ENCODE measurements around the gene FOXRED2. TPM values are rescaled to one million over a fixed set of nuclear protein-coding genes. Genes with fewer than 3 reads are reported as not detected.

Gene FOXRED2
- total and polyA plus RNA-seq, 2 donors (not counting 1 experiment from before 2014, with no cell fraction given), result 0.86 to 7.4 TPM

DNA sequence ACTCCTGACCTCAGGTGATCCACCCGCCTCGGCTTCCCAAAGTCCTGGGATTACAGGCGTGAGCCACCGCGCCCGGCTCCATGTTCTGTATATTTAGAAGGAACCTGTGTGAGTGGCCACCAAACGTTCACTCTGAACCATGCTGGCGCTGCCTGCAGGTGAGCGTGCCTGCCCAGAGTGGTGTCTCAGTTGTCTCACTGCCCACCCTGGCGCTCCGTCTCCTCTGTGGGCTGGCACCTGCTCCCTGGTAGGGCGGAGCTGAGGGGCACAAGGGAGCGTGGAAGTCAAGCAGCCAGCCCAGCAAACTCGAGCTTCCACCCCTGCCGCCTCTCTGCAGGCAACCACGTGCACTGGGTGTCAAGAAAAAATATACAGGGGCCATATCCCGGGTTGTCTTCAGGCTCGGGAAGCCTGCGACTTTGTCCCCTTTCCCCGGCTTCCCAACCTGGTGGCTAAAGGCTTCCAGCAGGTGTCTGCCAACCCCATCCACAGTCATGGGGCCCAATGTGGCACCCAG is 42.1 kb downstream of the FOXRED2 start:
- peaks cover 16% of the 10 kb centered on the region for H3K79me2 ChIP-seq (ENCODE audit: control insufficient read depth, insufficient read depth, low read length)
- H3K4me3 ChIP-seq (ENCODE audit: control extremely low read depth in 1 of 5, extremely low read depth in 1 of 5, insufficient read depth in 1 of 5, low read depth in 2 of 5, low read length in 4 of 5), result no peak overlapping the region
- H3K27me3 ChIP-seq (replicated peaks in 1 of 4; ENCODE audit: control extremely low read depth in 1 of 4, control insufficient read depth in 3 of 4, insufficient read depth in 4 of 4, low read length in 3 of 4), result no peaks in the 10 kb centered on the region
- H3K36me3 ChIP-seq (replicated peaks in 1 of 2; ENCODE audit: control extremely low read depth in 1 of 2, control insufficient read depth in 1 of 2, extremely low read depth in 1 of 2, insufficient read depth in 2 of 2, low read length in 1 of 2), result peaks cover 4 to 13% of the 10 kb centered on the region in 2 experiments
- no peak overlapping the region for H3K4me2 ChIP-seq (replicated peaks; ENCODE audit: low read depth, low read length, poor library complexity, severe bottlenecking)
- H3K4me1 ChIP-seq (ENCODE audit: control insufficient read depth in 2 of 2, insufficient read depth in 2 of 2, low read length in 2 of 2), result peaks cover 3 to 9% of the 10 kb centered on the region in 2 donors
- Mint-ChIP-seq H3K4me1 (peaks cover 7% of the 10 kb centered on the region), H3K9me3 (ENCODE audit: insufficient read depth) (no peaks in the 10 kb centered on the region), H3K27ac (no peak overlapping the region), H3K4me3 (no peak overlapping the region), H3K27me3 (no peaks in the 10 kb centered on the region)
- WGBS (ENCODE audit: insufficient coverage), result 78% methylated on average over 19 of the region's 20 CpGs
- no peaks in the 10 kb centered on the region for H4K20me1 ChIP-seq (ENCODE audit: control insufficient read depth, insufficient read depth, low read length, poor library complexity, severe bottlenecking)
- ChIA-PET CTCF (interaction anchor here (0.7 to 1.2 kb wide), 3 partner anchors 9 to 165 kb away, joined by 3 read pairs; no protein-coding TSS in a partner anchor), POLR2A (no interaction called here)
- H3K27ac ChIP-seq (ENCODE audit: low read length in 2 of 2), result no peak overlapping the region
- TF ChIP-seq EZH2 (IDR thresholded peaks at IDR 0.05; ENCODE audit: borderline replicate concordance, insufficient read depth, low read depth, low read length, poor library complexity, severe bottlenecking), result no peak
- TF ChIP-seq, protein P1, sequence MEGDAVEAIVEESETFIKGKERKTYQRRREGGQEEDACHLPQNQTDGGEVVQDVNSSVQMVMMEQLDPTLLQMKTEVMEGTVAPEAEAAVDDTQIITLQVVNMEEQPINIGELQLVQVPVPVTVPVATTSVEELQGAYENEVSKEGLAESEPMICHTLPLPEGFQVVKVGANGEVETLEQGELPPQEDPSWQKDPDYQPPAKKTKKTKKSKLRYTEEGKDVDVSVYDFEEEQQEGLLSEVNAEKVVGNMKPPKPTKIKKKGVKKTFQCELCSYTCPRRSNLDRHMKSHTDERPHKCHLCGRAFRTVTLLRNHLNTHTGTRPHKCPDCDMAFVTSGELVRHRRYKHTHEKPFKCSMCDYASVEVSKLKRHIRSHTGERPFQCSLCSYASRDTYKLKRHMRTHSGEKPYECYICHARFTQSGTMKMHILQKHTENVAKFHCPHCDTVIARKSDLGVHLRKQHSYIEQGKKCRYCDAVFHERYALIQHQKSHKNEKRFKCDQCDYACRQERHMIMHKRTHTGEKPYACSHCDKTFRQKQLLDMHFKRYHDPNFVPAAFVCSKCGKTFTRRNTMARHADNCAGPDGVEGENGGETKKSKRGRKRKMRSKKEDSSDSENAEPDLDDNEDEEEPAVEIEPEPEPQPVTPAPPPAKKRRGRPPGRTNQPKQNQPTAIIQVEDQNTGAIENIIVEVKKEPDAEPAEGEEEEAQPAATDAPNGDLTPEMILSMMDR (IDR thresholded peaks at IDR 0.05), result no peak
- ATAC-seq (ENCODE audit: low read depth) (no peak), DNase-seq (no peak)
- H3K9me3 ChIP-seq (ENCODE audit: control extremely low read depth in 1 of 3, control insufficient read depth in 2 of 3, insufficient read depth in 1 of 3, low read length in 2 of 3), result no peaks in the 10 kb centered on the region
- intact Hi-C loops (cut with micrococcal nuclease), result no loop called here
- H3K9ac ChIP-seq (ENCODE audit: low read length), result no peak overlapping the region
- H2AFZ ChIP-seq (ENCODE audit: insufficient read depth, low read depth, low read length, poor library complexity, severe bottlenecking), result no peak overlapping the region

DNA sequence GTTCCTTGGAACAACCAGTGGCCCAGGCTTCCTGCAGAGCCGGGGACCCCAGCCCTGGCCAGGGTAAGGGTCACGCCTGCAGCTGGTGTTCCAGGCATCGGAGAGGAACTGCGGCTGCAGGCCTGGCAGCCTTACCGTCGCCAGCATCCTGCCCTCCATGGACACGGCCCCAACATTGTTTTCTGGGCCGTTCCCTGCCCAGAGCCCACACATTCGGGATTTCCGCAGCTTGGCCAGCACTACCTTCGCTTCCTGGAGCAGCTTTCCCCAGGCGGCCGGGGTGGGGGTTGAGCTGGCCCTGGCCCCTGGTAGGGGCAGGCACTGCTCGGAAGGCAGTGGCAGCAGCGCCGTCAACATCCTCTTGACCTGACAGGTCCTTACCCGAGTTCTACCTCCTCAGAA is 43.1 kb downstream of the FOXRED2 start:
- Histone ChIP-seq H3K4me1 (ENCODE audit: control insufficient read depth in 2 of 2, insufficient read depth in 2 of 2, low read length in 2 of 2) (peaks cover 3 to 9% of the 10 kb centered on the region in 2 donors), H3K27me3 (replicated peaks in 1 of 4; ENCODE audit: control extremely low read depth in 1 of 4, control insufficient read depth in 3 of 4, insufficient read depth in 4 of 4, low read length in 3 of 4) (no peaks in the 10 kb centered on the region), H3K4me3 (ENCODE audit: control extremely low read depth in 1 of 5, extremely low read depth in 1 of 5, insufficient read depth in 1 of 5, low read depth in 2 of 5, low read length in 4 of 5) (no peak overlapping the region), H4K20me1 (ENCODE audit: control insufficient read depth, insufficient read depth, low read length, poor library complexity, severe bottlenecking) (no peaks in the 10 kb centered on the region), H3K9me3 (ENCODE audit: control extremely low read depth in 1 of 3, control insufficient read depth in 2 of 3, insufficient read depth in 1 of 3, low read length in 2 of 3) (no peaks in the 10 kb centered on the region), H3K9ac (ENCODE audit: low read length) (no peak overlapping the region), H3K4me2 (replicated peaks; ENCODE audit: low read depth, low read length, poor library complexity, severe bottlenecking) (no peak overlapping the region), H3K27ac (ENCODE audit: low read length in 2 of 2) (no peak overlapping the region), H3K79me2 (ENCODE audit: control insufficient read depth, insufficient read depth, low read length) (peaks cover 9% of the 10 kb centered on the region), H2AFZ (ENCODE audit: insufficient read depth, low read depth, low read length, poor library complexity, severe bottlenecking) (no peak overlapping the region), H3K36me3 (replicated peaks in 1 of 2; ENCODE audit: control extremely low read depth in 1 of 2, control insufficient read depth in 1 of 2, extremely low read depth in 1 of 2, insufficient read depth in 2 of 2, low read length in 1 of 2) (peaks cover 0 to 8% of the 10 kb centered on the region in 2 experiments)
- Mint-ChIP-seq H3K27ac (no peak overlapping the region), H3K27me3 (no peaks in the 10 kb centered on the region), H3K4me3 (no peak overlapping the region), H3K4me1 (peaks cover 6% of the 10 kb centered on the region), H3K9me3 (ENCODE audit: insufficient read depth) (no peaks in the 10 kb centered on the region)
- ChIA-PET POLR2A (no interaction called here), CTCF (interaction anchor here (1.0 to 1.2 kb wide), 2 partner anchors 121 to 162 kb away, joined by 3 read pairs; no protein-coding TSS in a partner anchor)
- intact Hi-C loops (cut with micrococcal nuclease), result no loop called here
- no peak for DNase-seq
- WGBS (ENCODE audit: insufficient coverage), result 87% methylated on average over 17 of the region's 17 CpGs
- no peak for ATAC-seq (ENCODE audit: low read depth)
- no peak for TF ChIP-seq EZH2 (IDR thresholded peaks at IDR 0.05; ENCODE audit: borderline replicate concordance, insufficient read depth, low read depth, low read length, poor library complexity, severe bottlenecking)
- TF ChIP-seq, protein P1 (IDR thresholded peaks at IDR 0.05), result no peak

Measured in B cell (primary cell).